Measurements from ENCODE around the gene RHOF. TPM values are rescaled to one million over a fixed set of nuclear protein-coding genes. Genes with fewer than 3 reads are reported as not detected.

Gene RHOF
- total and polyA plus RNA-seq, 2 of the 8 experiments (the other 6 are each of a cell fraction or from before 2014, with no cell fraction given) = 23.8 to 31.9 TPM

- H3K56ac ChIP-seq (replicated peaks; ENCODE audit: insufficient read length, low read depth, low read length) = no peak overlapping the region
- H3K79me2 ChIP-seq (ENCODE audit: control insufficient read depth in 1 of 2, insufficient read depth in 2 of 2, low read length in 2 of 2) = no peaks in the 10 kb centered on the region
- H3K4ac ChIP-seq (replicated peaks; ENCODE audit: insufficient read length, low read depth, low read length) = no peak overlapping the region
- ChIA-PET POLR2A (ENCODE audit: partially characterized antibody) (interaction anchor here (0.9 to 34.9 kb wide), 4 partner anchors 12 to 110 kb away, joined by 3 to 958 read pairs (median 3); partner anchors contain the start of genes PSMD9, RHOF and SETD1B), CTCF (ENCODE audit: partially characterized antibody) (interaction anchor here (0.9 to 18.5 kb wide), 7 partner anchors 10 to 81 kb away, joined by 3 to 335 read pairs (median 3); partner anchors contain the start of genes RHOF and TMEM120B)
- TF ChIP-seq KDM1A (IDR thresholded peaks at IDR 0.05; ENCODE audit: borderline replicate concordance, low read length) (no peak), GTF2F1 (IDR thresholded peaks at IDR 0.05; ENCODE audit: borderline replicate concordance, low read depth, low read length) (no peak), POU5F1 (IDR thresholded peaks at IDR 0.05; ENCODE audit: low read depth, low read length) (no peak), RFX5 (IDR thresholded peaks at IDR 0.05; ENCODE audit: borderline replicate concordance, low read depth, low read length) (no peak), BRCA1 (IDR thresholded peaks at IDR 0.05; ENCODE audit: low read depth, low read length) (no peak), SAP30 (IDR thresholded peaks at IDR 0.05; ENCODE audit: insufficient read depth, insufficient replicate concordance, low read length) (no peak), POLR2A (IDR thresholded peaks at IDR 0.05; ENCODE audit: control extremely low read depth in 1 of 2, low read depth in 2 of 2, low read length in 2 of 2) (peak; percentile 16 to 28; a peak in 2 of 3 replicates), RAD21 (IDR thresholded peaks at IDR 0.05 in 1 of 2, conservative IDR thresholded peaks at IDR 0.05 in 1 of 2; ENCODE audit: low read depth in 2 of 2, low read length in 2 of 2) (no peak), POLR2AphosphoS5 (IDR thresholded peaks at IDR 0.05; ENCODE audit: low read depth, low read length) (peak; percentile 51; the same call in 1 of the 2 replicates), MAFK (IDR thresholded peaks at IDR 0.05; ENCODE audit: low read depth, low read length) (no peak), YY1 (IDR thresholded peaks at IDR 0.05; ENCODE audit: low read depth, low read length) (no peak), ASH2L (IDR thresholded peaks at IDR 0.05; ENCODE audit: low read length) (no peak)
- no peak overlapping the region for H2BK15ac ChIP-seq (ENCODE audit: low read length)
- no peak for FAIRE-seq
- H2BK5ac ChIP-seq (ENCODE audit: low read depth, low read length) = no peak overlapping the region
- no peak overlapping the region; the same call in 1 of the 2 replicates for H4K8ac ChIP-seq (ENCODE audit: extremely low read depth, insufficient read depth, low read length)
- no peak overlapping the region for H4K5ac ChIP-seq (ENCODE audit: insufficient read length, low read depth, low read length)
- no peak overlapping the region for H3K4me2 ChIP-seq (ENCODE audit: insufficient read depth in 1 of 2, low read depth in 2 of 2, low read length in 2 of 2)
- 93% methylated on average over 17 of the region's 17 CpGs; no CpG with 5 or more reads in 1 of the 2 experiments for whole genome bisulfite sequencing, 2 experiments (ENCODE audit: extremely low coverage in 1 of 2, insufficient coverage in 1 of 2, insufficient read length in 1 of 2, insufficient replicate concordance in 2 of 2, low coverage in 1 of 2, low lambda C conversion rate in 2 of 2, missing lambda C conversion rate in 1 of 2)
- H4K91ac ChIP-seq (replicated peaks; ENCODE audit: insufficient read length, low read length) = no peak overlapping the region
- no peak overlapping the region for H2BK20ac ChIP-seq (ENCODE audit: low read length)
- H3K9ac ChIP-seq (replicated peaks in 1 of 4; ENCODE audit: extremely low read depth in 1 of 4, low read depth in 3 of 4, low read length in 3 of 4) = no peak overlapping the region
- H2AK5ac ChIP-seq (ENCODE audit: low read depth, low read length) = no peak overlapping the region
- H2BK120ac ChIP-seq (replicated peaks; ENCODE audit: low read depth, low read length) = no peak overlapping the region
- H3K14ac ChIP-seq (ENCODE audit: insufficient read length) = no peak overlapping the region
- H3K18ac ChIP-seq (ENCODE audit: extremely low read depth, low read length) = no peak overlapping the region
- H3K4me1 ChIP-seq (replicated peaks in 1 of 4; ENCODE audit: control insufficient read depth in 3 of 4, insufficient read depth in 4 of 4, low read length in 3 of 4) = peaks cover 0 to 18% (median 14%) of the 10 kb centered on the region in 4 experiments; a peak in 6 of 7 replicates
- H3K23ac ChIP-seq (ENCODE audit: insufficient read length) = no peak overlapping the region
- no peaks in the 10 kb centered on the region for H3K27me3 ChIP-seq (replicated peaks in 1 of 4; ENCODE audit: control insufficient read depth in 3 of 4, extremely low read depth in 1 of 4, insufficient read depth in 3 of 4, low read length in 3 of 4)
- no peak overlapping the region for H2AFZ ChIP-seq (ENCODE audit: low read length)
- no peak overlapping the region for H2BK12ac ChIP-seq (ENCODE audit: low read depth, low read length)
- H3K9me3 ChIP-seq (ENCODE audit: insufficient read depth in 2 of 2, low read depth in 1 of 2, low read length in 1 of 2) = no peaks in the 10 kb centered on the region
- DNase-seq (ENCODE audit: low read depth in 1 of 2, low spot score in 2 of 2) = no peak
- peaks cover 5 to 12% of the 10 kb centered on the region in 2 experiments for H4K20me1 ChIP-seq (replicated peaks in 1 of 2; ENCODE audit: control insufficient read depth in 1 of 2, insufficient read depth in 2 of 2, low read length in 2 of 2)
- peaks cover 0 to 6% (median 5%) of the 10 kb centered on the region in 4 experiments; a peak in 4 of 8 replicates for H3K36me3 ChIP-seq (ENCODE audit: control insufficient read depth in 2 of 4, insufficient read depth in 4 of 4, low read length in 3 of 4)
- H3K27ac ChIP-seq (ENCODE audit: low read depth, low read length) = no peak overlapping the region
- no peaks in the 10 kb centered on the region for H3K23me2 ChIP-seq (ENCODE audit: low read depth, low read length)
- H3K4me3 ChIP-seq (ENCODE audit: extremely low read depth in 1 of 4, insufficient read depth in 2 of 4, low read depth in 3 of 4, low read length in 4 of 4) = no peak overlapping the region
- no peaks in the 10 kb centered on the region; the same call in none of the 2 replicates for H3K79me1 ChIP-seq (ENCODE audit: low read depth, low read length)
Observed at GRCh38 chr12:121778567-121779421, 14.7 kb downstream of the RHOF start.
